GM10266 (cell line): ENCODE data around the gene SNX18.
"Not testable (repeated sequence)": the region's sequence is repeated elsewhere in the genome, so short reads cannot be mapped to it uniquely, and the experiment has no call there.

ENCODE experiments used
- DNase-seq: peaks from one replicate; pipeline ENCODE4 v3.0.0; 2012; ENCODE audit errors: extremely low spot score
- TF ChIP-seq, protein P1 (sequence below): IDR thresholded peaks from 2 replicates; pipeline ENCODE4 v1.5.1; 2012; ENCODE audit warnings: mild to moderate bottlenecking, low read depth; ENCODE audit not compliant: control insufficient read depth, insufficient read depth; ENCODE audit errors: missing control alignments

The SNX18 gene

DNA sequence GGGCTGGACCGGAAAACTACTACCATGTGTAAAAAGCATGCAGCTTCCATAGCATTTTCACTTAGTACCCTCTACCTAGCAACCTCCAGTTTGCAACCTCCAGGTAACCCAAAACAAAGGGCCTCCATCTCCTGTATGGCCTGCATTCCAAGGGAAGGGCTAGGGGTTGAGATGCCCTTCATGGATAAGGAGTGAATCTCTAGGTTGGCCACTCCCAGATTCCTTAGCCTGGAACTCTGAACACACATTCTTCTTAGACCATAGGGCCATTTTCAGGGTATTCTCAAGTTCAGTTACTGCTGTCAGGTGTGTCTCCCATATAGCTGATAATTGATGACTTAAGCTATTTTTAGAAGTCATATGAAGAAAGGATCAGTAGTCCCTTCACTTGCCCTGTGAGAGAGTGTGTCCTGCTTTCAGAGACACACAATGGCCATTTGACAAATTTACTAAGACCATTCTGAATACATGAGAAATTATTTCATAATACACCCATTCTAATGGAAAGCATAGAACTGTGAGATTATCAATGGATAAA is 39.5 kb upstream of the SNX18 start:
- TF ChIP-seq, protein P1, sequence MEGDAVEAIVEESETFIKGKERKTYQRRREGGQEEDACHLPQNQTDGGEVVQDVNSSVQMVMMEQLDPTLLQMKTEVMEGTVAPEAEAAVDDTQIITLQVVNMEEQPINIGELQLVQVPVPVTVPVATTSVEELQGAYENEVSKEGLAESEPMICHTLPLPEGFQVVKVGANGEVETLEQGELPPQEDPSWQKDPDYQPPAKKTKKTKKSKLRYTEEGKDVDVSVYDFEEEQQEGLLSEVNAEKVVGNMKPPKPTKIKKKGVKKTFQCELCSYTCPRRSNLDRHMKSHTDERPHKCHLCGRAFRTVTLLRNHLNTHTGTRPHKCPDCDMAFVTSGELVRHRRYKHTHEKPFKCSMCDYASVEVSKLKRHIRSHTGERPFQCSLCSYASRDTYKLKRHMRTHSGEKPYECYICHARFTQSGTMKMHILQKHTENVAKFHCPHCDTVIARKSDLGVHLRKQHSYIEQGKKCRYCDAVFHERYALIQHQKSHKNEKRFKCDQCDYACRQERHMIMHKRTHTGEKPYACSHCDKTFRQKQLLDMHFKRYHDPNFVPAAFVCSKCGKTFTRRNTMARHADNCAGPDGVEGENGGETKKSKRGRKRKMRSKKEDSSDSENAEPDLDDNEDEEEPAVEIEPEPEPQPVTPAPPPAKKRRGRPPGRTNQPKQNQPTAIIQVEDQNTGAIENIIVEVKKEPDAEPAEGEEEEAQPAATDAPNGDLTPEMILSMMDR, result no peak
- no peak for DNase-seq

DNA sequence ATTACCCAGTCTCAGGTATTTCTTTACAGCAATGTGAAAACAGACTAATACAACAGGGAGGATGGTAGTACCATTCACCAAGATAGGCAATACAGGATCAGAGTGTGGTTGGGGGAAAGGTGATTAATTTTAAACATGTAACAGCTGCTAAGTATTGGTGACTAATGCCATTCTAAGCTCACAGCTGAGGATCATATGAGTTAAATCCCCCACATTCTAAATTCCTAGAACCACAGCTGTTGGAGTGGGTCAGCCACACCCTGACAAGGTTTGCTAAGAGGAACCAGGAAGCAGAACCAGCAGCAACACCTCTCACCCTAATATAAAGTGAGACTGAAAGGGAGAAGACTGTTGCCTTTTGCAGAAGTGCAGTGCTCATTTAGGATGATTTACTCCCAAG is 37.3 kb upstream of the SNX18 start:
- TF ChIP-seq, protein P1, result no peak
- DNase-seq, result no peak

DNA sequence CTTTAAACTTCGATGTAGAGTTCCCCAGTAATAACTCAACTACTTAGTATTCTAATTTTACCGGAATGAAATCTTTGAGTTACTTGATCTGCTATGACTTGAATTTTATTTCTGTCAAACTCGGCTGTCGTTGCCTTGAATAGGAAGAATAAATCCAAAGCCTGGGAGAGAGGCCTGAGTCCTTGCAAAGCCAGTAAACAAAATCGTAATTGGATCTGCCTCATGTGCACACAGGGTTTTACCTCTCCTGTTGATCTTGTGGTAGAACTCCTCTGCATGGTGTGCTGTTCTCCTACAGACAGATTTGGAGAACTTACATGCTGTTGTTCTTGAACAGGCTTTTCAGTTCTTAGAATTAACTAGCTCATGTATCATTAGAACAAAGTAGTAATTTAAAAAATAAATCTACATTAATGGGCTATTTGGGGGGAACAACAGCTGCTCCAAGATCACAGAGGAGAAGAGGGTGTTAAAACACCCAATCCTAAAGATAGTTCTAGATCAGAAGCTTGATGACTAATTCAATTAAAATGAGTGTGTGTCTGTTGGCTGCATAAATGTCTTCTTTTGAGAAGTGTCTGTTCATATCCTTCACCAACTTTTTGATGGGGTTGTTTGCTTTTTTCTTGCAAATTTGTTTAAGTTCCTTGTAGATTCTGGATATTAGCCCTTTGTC is 33.2 kb upstream of the SNX18 start:
- no peak for DNase-seq

DNA sequence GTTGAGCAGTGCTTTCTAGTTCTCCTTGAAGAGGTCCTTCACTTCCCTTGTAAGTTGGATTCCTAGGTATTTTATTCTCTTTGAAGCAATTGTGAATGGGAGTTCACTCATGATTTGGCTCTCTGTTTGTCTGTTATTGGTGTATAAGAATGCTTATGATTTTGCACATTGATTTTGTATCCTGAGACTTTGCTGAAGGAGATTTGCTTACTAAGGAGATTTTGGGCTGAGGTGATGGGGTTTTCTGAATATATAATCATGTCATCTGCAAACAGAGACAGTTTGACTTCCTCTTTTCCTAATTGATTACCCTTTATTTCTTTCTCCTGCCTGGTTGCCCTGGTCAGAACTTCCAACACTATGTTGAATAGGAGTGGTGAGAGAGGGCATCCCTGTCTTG is 31.9 kb upstream of the SNX18 start:
- not testable (repeated sequence) for DNase-seq

More for the DNA sequence above, 33.2 kb upstream of the SNX18 start:
- TF ChIP-seq, protein P1, result no peak

DNA sequence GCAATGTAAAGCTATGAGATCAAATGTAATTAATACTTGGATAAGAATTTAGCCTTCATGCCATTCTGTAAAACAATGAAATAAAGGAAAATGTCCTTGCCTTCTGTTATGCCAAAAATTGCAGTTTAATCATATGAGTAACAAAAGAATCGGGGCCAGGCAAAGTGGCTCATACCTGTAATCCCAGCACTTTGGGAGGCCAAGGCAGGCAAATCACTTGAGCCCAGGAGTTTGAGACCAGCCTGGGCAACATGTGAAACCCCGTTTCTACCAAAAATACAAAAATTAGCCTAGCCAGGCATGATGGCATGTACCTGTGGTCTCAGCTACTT is 27.9 kb upstream of the SNX18 start:
- TF ChIP-seq, protein P1, result peak; percentile 10
- not testable (repeated sequence) for DNase-seq

DNA sequence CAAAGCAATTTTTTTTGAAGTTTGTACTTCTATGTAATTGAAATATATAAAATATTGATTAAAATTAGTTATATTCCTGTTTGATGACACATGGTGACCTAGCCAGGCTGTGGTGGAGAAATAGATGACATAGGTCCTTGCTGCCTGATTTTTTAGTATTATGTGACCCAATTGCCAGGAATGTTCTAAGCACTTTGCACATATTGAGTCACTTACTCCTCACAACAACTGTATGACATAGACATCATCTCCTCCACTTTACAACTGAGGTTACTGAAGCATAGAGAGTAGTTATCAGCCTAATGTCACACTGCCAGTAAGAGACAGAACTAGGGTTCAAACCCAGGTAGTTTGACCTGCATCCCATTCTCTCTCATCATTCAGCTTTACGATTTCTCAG is 26.2 kb upstream of the SNX18 start:
- no peak for DNase-seq
- TF ChIP-seq, protein P1, result no peak

DNA sequence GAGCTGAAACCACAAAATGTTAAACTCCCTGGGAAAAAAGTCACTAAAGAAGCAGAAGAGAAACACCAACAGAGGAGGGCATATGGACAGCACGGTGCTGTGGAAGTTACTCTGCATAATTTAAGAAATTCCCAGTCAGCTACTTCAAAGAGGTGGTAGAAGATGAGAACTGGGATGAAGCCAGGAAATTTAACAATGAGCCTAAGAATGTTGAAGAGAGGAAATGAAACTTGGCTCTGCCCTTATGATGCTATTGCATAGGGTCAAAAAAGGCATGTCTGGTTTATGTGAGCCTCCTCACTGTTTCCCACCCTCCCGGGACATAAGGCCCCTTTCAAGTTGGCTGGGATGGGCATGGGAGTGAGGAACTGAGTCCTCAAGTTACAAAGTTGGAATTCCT is 25.4 kb upstream of the SNX18 start:
- no peak for DNase-seq
- TF ChIP-seq, protein P1, result no peak

DNA sequence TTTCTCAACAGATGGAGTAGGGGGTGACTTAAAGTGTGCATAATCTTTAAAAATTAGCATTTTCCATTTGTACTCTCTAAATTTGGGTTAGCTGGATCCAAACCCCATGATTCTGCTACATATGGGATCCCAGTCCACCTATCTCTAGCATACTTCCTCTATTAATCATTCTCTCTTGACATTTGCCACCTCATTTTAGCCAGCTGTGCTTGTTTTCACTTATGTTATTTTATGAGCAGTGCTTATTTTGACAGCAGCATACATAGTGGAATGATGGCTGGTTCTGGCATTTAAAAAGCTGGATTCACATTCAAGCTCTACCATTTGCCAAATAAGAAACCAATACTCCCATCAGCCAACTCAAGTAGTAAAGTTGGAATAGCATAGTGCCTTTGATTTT is 22.5 kb upstream of the SNX18 start:
- DNase-seq, result no peak
- TF ChIP-seq, protein P1, result no peak
